Transverse colon (tissue), 4 donors: ENCODE data around the gene GAMT. TPM values are rescaled to one million over a fixed set of nuclear protein-coding genes. Genes with fewer than 3 reads are reported as not detected.
A peak's percentile ranks its signal among the peaks of the same experiment; 100 is the strongest.

Source experiments
- DNase-seq: peaks from one replicate; pipeline ENCODE4 v3.0.0-alpha.2; 2019
- H3K27ac ChIP-seq, 4 donors: fragments of 200-600 bp; sonication (generic); 2 replicates each; pipeline ENCODE4 v1.5.1; 2016 to 2018; ENCODE audit warnings: inconsistent platforms in 4 of 4
- H3K27me3 ChIP-seq: fragments of 200-600 bp; sonication (generic); 2 replicates; pipeline ENCODE4 v1.5.1; 2017; ENCODE audit warnings: inconsistent platforms
- H3K36me3 ChIP-seq, 4 donors: fragments of 200-600 bp; sonication (generic); 2 replicates each; pipeline ENCODE4 v1.5.1; 2017 to 2019; ENCODE audit warnings: inconsistent platforms in 4 of 4
- H3K4me1 ChIP-seq, 4 donors: fragments of 200-600 bp; sonication (generic); 2 replicates each; pipeline ENCODE4 v1.5.1; 2017 to 2020; ENCODE audit warnings: inconsistent platforms in 4 of 4
- H3K4me3 ChIP-seq, 4 donors: fragments of 200-600 bp; sonication (generic); 1 replicate in 1 of 4; 2 replicates in 3 of 4; pipeline versions ENCODE4 v1.5.1 to v1.6.1; 2017 to 2019; ENCODE audit warnings: inconsistent platforms in 4 of 4
- H3K9me3 ChIP-seq, 2 donors: fragments of 200-600 bp; sonication (generic); 2 replicates each; pipeline ENCODE4 v1.5.1; 2017 to 2019; ENCODE audit warnings: inconsistent platforms in 2 of 2
- EP300 ChIP-seq: sonication (generic); formaldehyde crosslinking; IDR thresholded peaks from one replicate; pipeline ENCODE4 v1.6.1; 2017; ENCODE audit warnings: antibody characterized with exemption, low read depth
- POLR2A ChIP-seq: fragments of 450-650 bp; IDR thresholded peaks from one replicate; pipeline ENCODE4 v1.6.1; 2016; ENCODE audit warnings: antibody characterized with exemption, mild to moderate bottlenecking, moderate library complexity
- POLR2AphosphoS5 ChIP-seq, 3 donors: sonication (generic); formaldehyde crosslinking; IDR thresholded peaks; one replicate each; pipeline ENCODE4 v1.6.1; 2016; ENCODE audit warnings: antibody characterized with exemption in 3 of 3
- WGBS, 2 donors: methylation state at CpG; one replicate each; pipeline ENCODE4 v1.1.5; 2018; ENCODE audit warnings: low coverage in 1 of 2; 5-methylcytosine and 5-hydroxymethylcytosine counted together
- in situ Hi-C, 4 donors: fragments of 200-750 bp; cut with MboI; loops; one replicate each; pipeline versions ENCODE4 v1.15.0 to v1.15.1; 2017; ENCODE audit warnings: low sequenced_read_pairs in 3 of 4, low pct_ligation_motif_present in 1 of 4, low pct_unique_long_range_greater_than_20kb in 1 of 4
- intact Hi-C: fragments of 100-400 bp; cut with DNase I; formaldehyde crosslinking; loops from one replicate; pipeline ENCODE4 v1.15.1; 2023; ENCODE audit warnings: low total_unique reads
- total RNA-seq, 4 donors: library from RNA; depleted of rRNA; stranded (reverse); fragments of >200 nt; gene quantifications; one replicate each; pipeline ENCODE4 v1.1.0, GENCODE V29; 2016
- TF ChIP-seq, protein P1 (sequence below), 5 experiments: fragments of 200-600 bp in 3 of 5; fragments of 450-650 bp in 2 of 5; sonication (generic) in 3 of 5; IDR thresholded peaks; 1 replicate in 2 of 5; 2 replicates in 3 of 5; pipeline ENCODE4 v1.5.1; 2016 to 2017; ENCODE audit warnings: antibody characterized with exemption in 5 of 5, inconsistent platforms in 3 of 5, mild to moderate bottlenecking in 2 of 5, moderate library complexity in 1 of 5

Gene GAMT
- total RNA-seq, 4 donors from 2014 or later: 1.4 to 4.4 (median 2.9) TPM

DNA sequence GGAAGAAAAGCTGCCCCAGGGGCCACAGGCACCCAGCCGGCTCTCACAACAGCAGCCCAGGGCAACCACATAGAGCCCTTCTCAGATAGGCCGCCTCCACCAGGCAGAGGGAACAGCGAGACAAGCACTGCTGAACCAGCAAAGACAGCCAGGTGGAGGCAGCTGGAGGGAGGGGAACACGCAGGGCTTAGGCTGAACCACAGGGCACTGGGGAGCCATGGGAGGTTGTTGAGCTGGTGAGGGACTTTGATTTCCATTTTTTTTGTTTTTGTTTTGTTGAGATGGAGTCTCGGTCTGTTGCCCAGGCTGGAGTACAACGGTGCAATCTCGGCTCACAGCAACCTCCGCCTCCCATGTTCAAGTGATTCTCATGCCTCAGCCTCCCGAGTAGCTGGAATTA lies 3.5 kb downstream of the GAMT start:
- Histone ChIP-seq H3K9me3 (no peaks in the 10 kb centered on the region), H3K4me1 (peaks cover 16 to 34% (median 24%) of the 10 kb centered on the region in 4 donors), H3K36me3 (peaks cover 0 to 11% (median 4%) of the 10 kb centered on the region in 4 donors), H3K27ac (no peak overlapping the region), H3K4me3 (no peak overlapping the region), H3K27me3 (peaks cover 37% of the 10 kb centered on the region)
- in situ Hi-C loops: loop anchor here in 2 of 4 donors (25.0 kb wide), 1 partner anchor 111 kb away; the partner anchor contains the start of genes EFNA2 (in 2 of the 2) and FAM174C (in 2 of the 2)
- DNase-seq: no peak
- intact Hi-C loops: no loop called here
- TF ChIP-seq POLR2AphosphoS5 (IDR thresholded peaks at IDR 0.05): no peak
- no peak for TF ChIP-seq POLR2A
- TF ChIP-seq, protein P1, sequence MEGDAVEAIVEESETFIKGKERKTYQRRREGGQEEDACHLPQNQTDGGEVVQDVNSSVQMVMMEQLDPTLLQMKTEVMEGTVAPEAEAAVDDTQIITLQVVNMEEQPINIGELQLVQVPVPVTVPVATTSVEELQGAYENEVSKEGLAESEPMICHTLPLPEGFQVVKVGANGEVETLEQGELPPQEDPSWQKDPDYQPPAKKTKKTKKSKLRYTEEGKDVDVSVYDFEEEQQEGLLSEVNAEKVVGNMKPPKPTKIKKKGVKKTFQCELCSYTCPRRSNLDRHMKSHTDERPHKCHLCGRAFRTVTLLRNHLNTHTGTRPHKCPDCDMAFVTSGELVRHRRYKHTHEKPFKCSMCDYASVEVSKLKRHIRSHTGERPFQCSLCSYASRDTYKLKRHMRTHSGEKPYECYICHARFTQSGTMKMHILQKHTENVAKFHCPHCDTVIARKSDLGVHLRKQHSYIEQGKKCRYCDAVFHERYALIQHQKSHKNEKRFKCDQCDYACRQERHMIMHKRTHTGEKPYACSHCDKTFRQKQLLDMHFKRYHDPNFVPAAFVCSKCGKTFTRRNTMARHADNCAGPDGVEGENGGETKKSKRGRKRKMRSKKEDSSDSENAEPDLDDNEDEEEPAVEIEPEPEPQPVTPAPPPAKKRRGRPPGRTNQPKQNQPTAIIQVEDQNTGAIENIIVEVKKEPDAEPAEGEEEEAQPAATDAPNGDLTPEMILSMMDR (IDR thresholded peaks at IDR 0.05): no peak
- TF ChIP-seq EP300: no peak
- 89 to 100% methylated on average over 1 to 9 of the region's 9 CpGs for WGBS, 2 donors

- Histone ChIP-seq H3K4me1 (peaks cover 16 to 31% (median 24%) of the 10 kb centered on the region in 4 donors), H3K27me3 (peaks cover 29% of the 10 kb centered on the region), H3K9me3 (no peaks in the 10 kb centered on the region), H3K27ac (no peak overlapping the region), H3K36me3 (peaks cover 0 to 19% (median 4%) of the 10 kb centered on the region in 4 donors), H3K4me3 (no peak overlapping the region)
- in situ Hi-C loops (loop anchor here in 2 of 4 donors (25.0 kb wide), 1 partner anchor 110 kb away; the partner anchor contains the start of genes EFNA2 (in 2 of the 2) and FAM174C (in 2 of the 2)), intact Hi-C loops (no loop called here)
- no peak for DNase-seq
- no peak for TF ChIP-seq POLR2AphosphoS5 (IDR thresholded peaks at IDR 0.05)
- TF ChIP-seq, protein P1 (IDR thresholded peaks at IDR 0.05): peak in 1 of 5 experiments; percentile 13
- WGBS, 2 donors: 47 to 61% methylated on average over 3 to 34 of the region's 42 CpGs
Measured at GRCh38 chr19:1396768-1397679, 4.3 kb downstream of the GAMT start.

- intact Hi-C loops: no loop called here
- WGBS, 2 donors: 51% methylated on average over 25 of the region's 25 CpGs; no CpG with 5 or more reads in 1 of the 2 donors
- Histone ChIP-seq H3K9me3 (no peaks in the 10 kb centered on the region), H3K36me3 (peaks cover 0 to 24% (median 4%) of the 10 kb centered on the region in 4 donors), H3K27ac (no peak overlapping the region), H3K4me1 (peaks cover 16 to 25% (median 19%) of the 10 kb centered on the region in 4 donors), H3K4me3 (no peak overlapping the region), H3K27me3 (peaks cover 21% of the 10 kb centered on the region)
- TF ChIP-seq POLR2A (no peak), POLR2AphosphoS5 (IDR thresholded peaks at IDR 0.05) (no peak), EP300 (no peak)
- TF ChIP-seq, protein P1 (IDR thresholded peaks at IDR 0.05): no peak
- in situ Hi-C loops: loop anchor here in 2 of 4 donors (25.0 kb wide), 1 partner anchor 109 kb away; the partner anchor contains the start of genes EFNA2 (in 2 of the 2) and FAM174C (in 2 of the 2)
- no peak for DNase-seq
Measured at GRCh38 chr19:1396019-1396767, 5.1 kb downstream of the GAMT start.
